CD14-positive monocyte (primary cell): ENCODE measurements around the gene FAM3A. TPM values are rescaled to one million over a fixed set of nuclear protein-coding genes. Genes with fewer than 3 reads are reported as not detected.

ENCODE experiments used
- DNase-seq, 3 donors: peaks; one replicate each; pipeline ENCODE4 v3.0.0-alpha.2; 2011 to 2022
- H2AFZ ChIP-seq: 2 replicates; pipeline ENCODE4 v1.6.0; 2012; ENCODE audit warnings: mild to moderate bottlenecking, low read depth, low read length, inconsistent platforms; ENCODE audit not compliant: insufficient read depth, poor library complexity, severe bottlenecking
- H3K27ac ChIP-seq, 2 donors: 1 replicate in 1 of 2; 2 replicates in 1 of 2; pipeline ENCODE4 v1.5.1; 2012 to 2013; ENCODE audit warnings: low read length in 2 of 2, control low read depth in 1 of 2, inconsistent platforms in 1 of 2, low read depth in 1 of 2, mild to moderate bottlenecking in 1 of 2
- H3K27me3 ChIP-seq, 2 donors: one replicate each; pipeline versions ENCODE4 v1.6.0 to v1.6.1; 2011 to 2013; ENCODE audit warnings: low read length in 2 of 2; ENCODE audit not compliant: control insufficient read depth in 2 of 2, insufficient read depth in 2 of 2
- H3K36me3 ChIP-seq, 2 donors: replicated peaks in 1 of 2; 1 replicate in 1 of 2; 2 replicates in 1 of 2; pipeline versions ENCODE4 v1.5.1 to v1.6.1; 2012 to 2013; ENCODE audit warnings: low read length in 2 of 2, control low read depth in 1 of 2, inconsistent platforms in 1 of 2, mild to moderate bottlenecking in 1 of 2; ENCODE audit not compliant: insufficient read depth in 2 of 2, control insufficient read depth in 1 of 2
- H3K4me1 ChIP-seq, 2 donors: 1 replicate in 1 of 2; 2 replicates in 1 of 2; pipeline versions ENCODE4 v1.5.1 to v1.6.1; 2012 to 2013; ENCODE audit warnings: low read length in 2 of 2, control low read depth in 1 of 2, inconsistent platforms in 1 of 2, mild to moderate bottlenecking in 1 of 2, moderate library complexity in 1 of 2; ENCODE audit not compliant: insufficient read depth in 2 of 2, control insufficient read depth in 1 of 2
- H3K4me2 ChIP-seq: replicated peaks from 2 replicates; pipeline ENCODE3; 2012; ENCODE audit warnings: low read length, moderate library complexity, mild to moderate bottlenecking; ENCODE audit not compliant: poor library complexity, severe bottlenecking; ENCODE audit errors: extremely low read depth
- H3K4me3 ChIP-seq, 3 experiments: fragments of 200-600 bp in 1 of 3; sonication (generic) in 1 of 3; replicated peaks in 1 of 3; 1 replicate in 2 of 3; 2 replicates in 1 of 3; pipeline ENCODE4 v1.5.1; 2011 to 2013; ENCODE audit warnings: low read length in 3 of 3, mild to moderate bottlenecking in 3 of 3, control low read depth in 2 of 3, low read depth in 2 of 3, inconsistent platforms in 1 of 3, moderate library complexity in 1 of 3
- H3K79me2 ChIP-seq: 2 replicates; pipeline ENCODE4 v1.6.0; 2012; ENCODE audit warnings: mild to moderate bottlenecking, control low read depth, inconsistent platforms, low read length, moderate library complexity; ENCODE audit not compliant: insufficient read depth
- H3K9ac ChIP-seq: 2 replicates; pipeline ENCODE4 v1.6.0; 2017; ENCODE audit warnings: low read length, mild to moderate bottlenecking; ENCODE audit not compliant: insufficient read depth, poor library complexity, severe bottlenecking
- H3K9me3 ChIP-seq, 2 donors: replicated peaks in 1 of 2; 1 replicate in 1 of 2; 2 replicates in 1 of 2; pipeline versions ENCODE4 v1.5.1 to v1.6.1; 2012 to 2013; ENCODE audit warnings: low read length in 2 of 2, control low read depth in 1 of 2; ENCODE audit not compliant: control insufficient read depth in 1 of 2, insufficient read depth in 1 of 2
- H4K20me1 ChIP-seq: 2 replicates; pipeline ENCODE4 v1.6.0; 2012; ENCODE audit warnings: mild to moderate bottlenecking, low read length, control low read depth, moderate library complexity; ENCODE audit not compliant: insufficient read depth
- H3K27ac Mint-ChIP-seq, 7 donors: one replicate each; pipeline ENCODE4 v1.8.0; 2020; ENCODE audit warnings: mild to moderate bottlenecking in 7 of 7, mixed read lengths in 7 of 7, moderate library complexity in 6 of 7, inconsistent platforms in 2 of 7
- H3K27me3 Mint-ChIP-seq, 3 donors: one replicate each; pipeline ENCODE4 v1.8.0; 2021 to 2022; ENCODE audit warnings: low read depth in 3 of 3, mild to moderate bottlenecking in 3 of 3, mixed read lengths in 3 of 3, moderate library complexity in 3 of 3, inconsistent platforms in 1 of 3
- H3K36me3 Mint-ChIP-seq, 2 donors: one replicate each; pipeline ENCODE4 v1.8.0; 2020; ENCODE audit warnings: mixed read lengths in 2 of 2, inconsistent platforms in 1 of 2, mild to moderate bottlenecking in 1 of 2
- H3K4me1 Mint-ChIP-seq: one replicate; pipeline ENCODE4 v1.8.0; 2020; ENCODE audit warnings: mild to moderate bottlenecking, mixed read lengths
- H3K4me3 Mint-ChIP-seq, 2 donors: one replicate each; pipeline ENCODE4 v1.8.0; 2020; ENCODE audit warnings: mild to moderate bottlenecking in 2 of 2, mixed read lengths in 2 of 2, moderate library complexity in 1 of 2
- H3K9me3 Mint-ChIP-seq, 7 donors: one replicate each; pipeline ENCODE4 v1.8.0; 2020 to 2022; ENCODE audit warnings: mixed read lengths in 7 of 7, mild to moderate bottlenecking in 6 of 7, moderate library complexity in 6 of 7, inconsistent platforms in 2 of 7
- CTCF ChIP-seq: fragments of 200-600 bp; IDR thresholded peaks from one replicate; pipeline ENCODE4 v1.8.0; 2022; ENCODE audit warnings: antibody characterized with exemption, mild to moderate bottlenecking
- WGBS: methylation state at CpG from one replicate; pipeline ENCODE4 v1.1.5; 2013; ENCODE audit warnings: missing lambda C conversion rate; ENCODE audit not compliant: insufficient coverage; 5-methylcytosine and 5-hydroxymethylcytosine counted together
- intact Hi-C, 2 donors: fragments of 100-400 bp; cut with micrococcal nuclease; formaldehyde crosslinking; loops; one replicate each; pipeline versions ENCODE4 v1.15.0 to v1.15.1; 2023
- polyA plus RNA-seq, 3 donors: library from polyadenylated mRNA; depleted of rRNA in 1 of 3; unstranded in 2 of 3; stranded (reverse) in 1 of 3; fragments of 300-500 nt in 2 of 3; fragments of >200 nt in 1 of 3; fragmentation: Illumina TruSeq in 2 of 3; gene quantifications; 1 replicate in 2 of 3; 2 replicates in 1 of 3; pipeline ENCODE4 v1.2.3, GENCODE V29; 2012 to 2021

The FAM3A gene
- polyA plus RNA-seq, 3 donors: 14.5 to 26.5 (median 16.3) TPM

- H3K9me3 Mint-ChIP-seq: peaks cover 0 to 33% (median 14%) of the 10 kb centered on the region in 7 donors
- WGBS: under 1% methylated on average over 44 of the region's 71 CpGs
- H4K20me1 ChIP-seq: no peaks in the 10 kb centered on the region
- TF ChIP-seq CTCF: no peak
- no peaks in the 10 kb centered on the region for H3K9me3 ChIP-seq
- H3K27ac ChIP-seq: peak within 1 kb of the TSS; percentile 90 to 93
- peak within 1 kb of the TSS; percentile 70 for H3K4me2 ChIP-seq
- intact Hi-C loops: no loop called here
- H3K4me1 ChIP-seq: peaks cover 24 to 40% of the 10 kb centered on the region in 2 donors
- peak within 1 kb of the TSS; percentile 87 to 92 for H3K4me3 Mint-ChIP-seq
- peak within 1 kb of the TSS; percentile 61 for H2AFZ ChIP-seq
- H3K27me3 Mint-ChIP-seq: peaks cover 0 to 12% (median 0%) of the 10 kb centered on the region in 3 donors
- DNase-seq: peak; percentile 89 to 94 (median 92)
- peak within 1 kb of the TSS; percentile 97 to 98 (median 98) for H3K27ac Mint-ChIP-seq
- H3K36me3 Mint-ChIP-seq: peaks cover 12% of the 10 kb centered on the region in 2 donors
- H3K4me3 ChIP-seq: peak within 1 kb of the TSS; percentile 36 to 74 (median 53)
- peaks cover 12% of the 10 kb centered on the region for H3K79me2 ChIP-seq
- no peaks in the 10 kb centered on the region for H3K27me3 ChIP-seq
- no peaks in the 10 kb centered on the region for H3K36me3 ChIP-seq
- peak within 1 kb of the TSS; percentile 82 for H3K9ac ChIP-seq
- peaks cover 16% of the 10 kb centered on the region for H3K4me1 Mint-ChIP-seq
Measured at GRCh38 chrX:154490414-154491083, 25.5 kb downstream of the FAM3A start, which contains the start of gene SLC10A3. SLC10A3 (minus strand) TSS chrX:154490629; CDS start chrX:154488940, 1,689 bp downstream.

- DNase-seq: peak; percentile 16 to 56 (median 47)
- intact Hi-C loops: no loop called here
- Histone ChIP-seq H3K4me2 (peak overlapping the region; percentile 70), H2AFZ (no peak overlapping the region), H3K79me2 (peaks cover 17% of the 10 kb centered on the region), H3K9me3 (no peaks in the 10 kb centered on the region), H4K20me1 (no peaks in the 10 kb centered on the region), H3K36me3 (peaks cover 0 to 2% of the 10 kb centered on the region in 2 donors), H3K4me1 (peaks cover 29 to 45% of the 10 kb centered on the region in 2 donors), H3K27me3 (no peaks in the 10 kb centered on the region), H3K9ac (peak overlapping the region; percentile 82), H3K4me3 (peak overlapping the region; percentile 36 to 74 (median 53)), H3K27ac (peak overlapping the region; percentile 44 to 90)
- peak overlapping the region; percentile 87 to 96 (median 94) for H3K27ac Mint-ChIP-seq
- peaks cover 12% of the 10 kb centered on the region in 2 donors for H3K36me3 Mint-ChIP-seq
- TF ChIP-seq CTCF: no peak
- H3K9me3 Mint-ChIP-seq: peaks cover 0 to 33% (median 15%) of the 10 kb centered on the region in 7 donors
- peaks cover 0 to 9% (median 0%) of the 10 kb centered on the region in 3 donors for H3K27me3 Mint-ChIP-seq
- 0% methylated on average over 7 of the region's 19 CpGs for WGBS
- H3K4me1 Mint-ChIP-seq: peaks cover 21% of the 10 kb centered on the region
- peak overlapping the region; percentile 87 to 90 for H3K4me3 Mint-ChIP-seq
Measured at GRCh38 chrX:154490021-154490413, 26.0 kb downstream of the FAM3A start.
